SJSA1 (cell line): ENCODE measurements around the gene ARFRP1. TPM values are rescaled to one million over a fixed set of nuclear protein-coding genes. Genes with fewer than 3 reads are reported as not detected.

ENCODE experiments used
- DNase-seq, 2 experiments: peaks; one replicate each; pipeline ENCODE4 v3.0.0-alpha.2; 2015 to 2020; ENCODE audit warnings: low spot score in 2 of 2, low read depth in 1 of 2
- H3K27ac ChIP-seq: fragments of 250-450 bp; sonication (Bioruptor Pico); 2 replicates; pipeline ENCODE4 v1.5.1; 2020; ENCODE audit warnings: mild to moderate bottlenecking, moderate library complexity
- H3K27me3 ChIP-seq: fragments of 250-450 bp; sonication (Bioruptor Pico); replicated peaks from 2 replicates; pipeline ENCODE4 v1.5.1; 2020; ENCODE audit warnings: mild to moderate bottlenecking, moderate library complexity
- H3K36me3 ChIP-seq: fragments of 250-450 bp; sonication (Bioruptor Pico); 2 replicates; pipeline ENCODE4 v1.5.1; 2020; ENCODE audit warnings: mild to moderate bottlenecking
- H3K4me1 ChIP-seq: fragments of 250-450 bp; sonication (Bioruptor Pico); replicated peaks from 2 replicates; pipeline ENCODE4 v1.6.1; 2021; ENCODE audit warnings: mild to moderate bottlenecking
- H3K4me3 ChIP-seq: fragments of 250-450 bp; sonication (Bioruptor Pico); 2 replicates; pipeline ENCODE4 v1.5.1; 2020; ENCODE audit warnings: mild to moderate bottlenecking
- H3K9me3 ChIP-seq: fragments of 250-450 bp; sonication (Bioruptor Pico); replicated peaks from 2 replicates; pipeline ENCODE4 v1.5.1; 2020; ENCODE audit warnings: mild to moderate bottlenecking
- total RNA-seq: library from RNA; depleted of rRNA; stranded (reverse); fragments of >200 nt; shearing (Covaris generic); gene quantifications from 2 replicates; pipeline ENCODE4 v1.2.3, GENCODE V29; 2014

Gene ARFRP1
- total RNA-seq, 1 experiment from 2014 or later = 49.1 TPM

GRCh38 chr20:63697868-63698545 lies 9.8 kb downstream of the ARFRP1 start:
- Histone ChIP-seq H3K27me3 (no peaks in the 10 kb centered on the region), H3K4me3 (no peak overlapping the region), H3K4me1 (peaks cover 27% of the 10 kb centered on the region)

GRCh38 chr20:63697357-63697867 lies 10.4 kb downstream of the ARFRP1 start:
- Histone ChIP-seq H3K4me1 (peaks cover 27% of the 10 kb centered on the region), H3K27ac (no peak overlapping the region), H3K36me3 (peaks cover 67% of the 10 kb centered on the region), H3K4me3 (no peak overlapping the region), H3K9me3 (no peaks in the 10 kb centered on the region), H3K27me3 (no peaks in the 10 kb centered on the region)
- no peak for DNase-seq

More at GRCh38 chr20:63697868-63698545, 9.8 kb downstream of the ARFRP1 start:
- no peaks in the 10 kb centered on the region for H3K9me3 ChIP-seq
- H3K27ac ChIP-seq = no peak overlapping the region
- H3K36me3 ChIP-seq = peaks cover 67% of the 10 kb centered on the region
- no peak for DNase-seq

GRCh38 chr20:63696628-63697356 lies 11.0 kb downstream of the ARFRP1 start, which contains the start of gene TNFRSF6B:
Gene TNFRSF6B, plus strand, starts transcription at chr20:63696652. Its CDS starts 116 bp downstream, at chr20:63696768.
- H3K4me1 ChIP-seq = peaks cover 27% of the 10 kb centered on the region
- no peaks in the 10 kb centered on the region for H3K27me3 ChIP-seq
- no peak within 1 kb of the TSS for H3K27ac ChIP-seq
- H3K36me3 ChIP-seq = peaks cover 63% of the 10 kb centered on the region
- no peak for DNase-seq
- no peaks in the 10 kb centered on the region for H3K9me3 ChIP-seq
- H3K4me3 ChIP-seq = no peak within 1 kb of the TSS

DNA sequence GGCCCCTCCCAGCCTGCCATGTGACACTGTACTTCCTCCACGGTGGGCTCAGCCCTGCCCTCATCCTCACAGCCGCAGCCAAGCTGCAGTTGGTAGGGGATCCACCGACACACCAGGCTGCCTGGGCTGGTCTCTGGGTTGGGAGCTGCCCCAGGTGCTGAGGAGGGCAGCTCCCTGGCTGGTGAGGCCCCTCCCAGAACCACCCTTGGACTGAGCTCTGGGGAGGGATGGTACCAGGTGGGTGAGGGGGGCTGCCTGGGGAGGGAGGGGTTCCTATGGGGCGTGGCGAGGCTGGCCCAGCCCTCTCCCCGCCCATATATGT lies 11.5 kb downstream of the ARFRP1 start:
- Histone ChIP-seq H3K27me3 (no peaks in the 10 kb centered on the region), H3K36me3 (peaks cover 67% of the 10 kb centered on the region), H3K4me3 (no peak overlapping the region), H3K4me1 (peaks cover 27% of the 10 kb centered on the region), H3K9me3 (no peaks in the 10 kb centered on the region), H3K27ac (no peak overlapping the region)
- DNase-seq = no peak

- H3K36me3 ChIP-seq = peaks cover 68% of the 10 kb centered on the region
- peaks cover 27% of the 10 kb centered on the region for H3K4me1 ChIP-seq
- no peak overlapping the region for H3K4me3 ChIP-seq
- DNase-seq = no peak
- H3K9me3 ChIP-seq = no peaks in the 10 kb centered on the region
- H3K27ac ChIP-seq = no peak overlapping the region
- no peaks in the 10 kb centered on the region for H3K27me3 ChIP-seq
These were observed 12.1 kb downstream of the ARFRP1 start for GRCh38 chr20:63695424-63696305.

DNA sequence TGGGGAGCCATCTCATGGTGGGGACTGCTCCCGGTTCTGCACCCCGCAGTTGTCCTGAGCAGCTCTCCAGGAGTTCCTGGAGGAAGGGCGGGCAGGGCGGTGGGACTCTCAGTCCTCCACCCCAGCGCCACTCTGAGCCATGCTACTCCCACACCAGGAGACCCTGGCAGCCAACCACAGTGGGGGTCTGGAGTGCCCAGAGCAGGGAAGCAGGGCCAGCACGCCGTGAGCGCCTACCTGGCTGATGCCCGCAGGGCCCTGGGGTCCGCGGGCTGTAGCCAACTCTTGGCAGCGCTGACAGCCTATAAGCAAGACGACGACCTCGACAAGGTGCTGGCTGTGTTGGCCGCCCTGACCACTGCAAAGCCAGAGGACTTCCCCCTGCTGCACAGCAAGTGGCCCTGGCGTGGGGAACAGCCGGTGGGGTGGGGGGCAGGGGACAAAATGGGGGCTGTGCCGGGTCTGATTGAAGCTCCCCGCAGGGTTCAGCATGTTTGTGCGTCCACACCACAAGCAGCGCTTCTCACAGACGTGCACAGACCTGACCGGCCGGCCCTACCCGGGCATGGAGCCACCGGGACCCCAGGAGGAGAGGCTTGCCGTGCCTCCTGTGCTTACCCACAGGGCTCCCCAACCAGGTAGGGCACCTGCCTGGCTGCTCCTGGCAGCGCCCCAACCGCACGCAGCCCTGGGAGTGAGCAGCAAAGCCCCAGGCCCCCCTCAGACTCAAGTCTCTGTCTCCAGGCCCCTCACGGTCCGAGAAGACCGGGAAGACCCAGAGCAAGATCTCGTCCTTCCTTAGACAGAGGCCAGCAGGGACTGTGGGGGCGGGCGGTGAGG lies 13.0 kb downstream of the ARFRP1 start:
- peaks cover 24% of the 10 kb centered on the region for H3K4me1 ChIP-seq
- H3K36me3 ChIP-seq = peaks cover 63% of the 10 kb centered on the region
- no peaks in the 10 kb centered on the region for H3K27me3 ChIP-seq
- H3K27ac ChIP-seq = no peak overlapping the region
- no peaks in the 10 kb centered on the region for H3K9me3 ChIP-seq
- H3K4me3 ChIP-seq = no peak overlapping the region
- no peak for DNase-seq

DNA sequence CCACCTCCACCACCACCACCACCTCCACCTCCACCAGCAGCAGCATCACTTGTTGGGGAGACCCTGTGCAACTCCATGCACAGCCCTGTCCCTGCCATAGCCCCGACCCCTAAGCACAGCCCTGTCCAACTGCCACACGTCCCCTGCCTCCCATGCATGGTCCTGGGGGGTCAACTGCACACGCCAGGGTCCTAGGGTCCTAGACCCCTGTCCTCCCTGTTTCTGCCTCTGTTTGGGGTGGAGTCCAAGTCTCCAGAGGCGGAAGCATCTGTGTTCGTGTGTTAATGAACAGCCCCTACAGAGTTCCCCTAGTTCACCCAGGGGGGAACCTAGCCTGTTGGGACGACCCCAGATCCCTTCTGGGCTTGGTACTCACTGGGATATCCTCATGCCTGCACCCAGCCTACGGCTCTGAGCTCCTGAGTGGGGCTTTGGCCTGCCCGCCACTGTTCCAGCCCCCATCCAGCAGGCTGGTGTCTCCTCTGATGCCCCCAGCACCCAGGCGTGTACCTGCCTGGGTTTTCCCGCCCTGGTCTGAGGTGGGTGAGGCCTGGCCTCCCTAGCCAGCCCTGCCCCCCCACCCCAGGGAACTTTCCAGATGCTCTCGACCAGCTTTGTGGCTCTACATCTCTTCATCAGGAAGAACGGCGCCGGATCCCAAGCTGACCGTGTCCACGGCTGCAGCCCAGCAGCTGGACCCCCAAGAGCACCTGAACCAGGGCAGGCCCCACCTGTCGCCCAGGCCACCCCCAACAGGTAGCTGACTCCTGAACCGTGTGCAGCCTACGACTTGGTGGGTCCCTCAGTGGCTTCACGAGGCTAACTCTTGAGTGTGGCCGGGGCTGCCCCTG lies 13.8 kb downstream of the ARFRP1 start:
- no peak overlapping the region for H3K27ac ChIP-seq
- H3K4me3 ChIP-seq = no peak overlapping the region
- no peaks in the 10 kb centered on the region for H3K27me3 ChIP-seq
- H3K9me3 ChIP-seq = no peaks in the 10 kb centered on the region
- peaks cover 16% of the 10 kb centered on the region for H3K4me1 ChIP-seq
- H3K36me3 ChIP-seq = peaks cover 58% of the 10 kb centered on the region
- DNase-seq = no peak

DNA sequence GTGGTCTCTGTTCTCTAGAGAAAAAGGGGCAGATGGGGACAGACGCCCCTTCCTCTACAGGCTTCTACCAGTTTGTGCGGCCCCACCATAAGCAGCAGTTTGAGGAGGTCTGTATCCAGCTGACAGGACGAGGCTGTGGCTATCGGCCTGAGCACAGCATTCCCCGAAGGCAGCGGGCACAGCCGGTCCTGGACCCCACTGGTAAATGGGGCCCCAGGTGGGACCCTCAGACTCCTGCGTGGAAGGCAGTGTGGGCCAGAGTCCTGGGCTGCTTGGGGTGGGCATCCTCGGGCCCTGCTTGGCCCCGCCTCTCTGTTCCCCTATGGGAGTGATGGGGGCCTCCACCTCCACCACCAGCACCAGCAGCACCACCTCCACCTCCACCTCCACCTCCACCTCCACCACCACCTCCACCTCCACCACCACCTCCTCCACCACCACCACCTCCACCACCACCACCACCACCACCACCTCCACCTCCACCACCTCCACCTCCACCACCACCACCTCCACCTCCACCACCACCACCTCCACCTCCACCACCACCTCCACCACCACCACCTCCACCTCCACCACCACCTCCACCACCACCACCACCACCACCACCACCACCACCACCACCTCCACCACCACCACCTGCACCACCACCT lies 14.6 kb downstream of the ARFRP1 start:
- Histone ChIP-seq H3K9me3 (no peaks in the 10 kb centered on the region), H3K36me3 (peaks cover 56% of the 10 kb centered on the region), H3K27me3 (no peaks in the 10 kb centered on the region), H3K4me3 (no peak overlapping the region), H3K27ac (no peak overlapping the region), H3K4me1 (peaks cover 8% of the 10 kb centered on the region)
- no peak for DNase-seq

DNA sequence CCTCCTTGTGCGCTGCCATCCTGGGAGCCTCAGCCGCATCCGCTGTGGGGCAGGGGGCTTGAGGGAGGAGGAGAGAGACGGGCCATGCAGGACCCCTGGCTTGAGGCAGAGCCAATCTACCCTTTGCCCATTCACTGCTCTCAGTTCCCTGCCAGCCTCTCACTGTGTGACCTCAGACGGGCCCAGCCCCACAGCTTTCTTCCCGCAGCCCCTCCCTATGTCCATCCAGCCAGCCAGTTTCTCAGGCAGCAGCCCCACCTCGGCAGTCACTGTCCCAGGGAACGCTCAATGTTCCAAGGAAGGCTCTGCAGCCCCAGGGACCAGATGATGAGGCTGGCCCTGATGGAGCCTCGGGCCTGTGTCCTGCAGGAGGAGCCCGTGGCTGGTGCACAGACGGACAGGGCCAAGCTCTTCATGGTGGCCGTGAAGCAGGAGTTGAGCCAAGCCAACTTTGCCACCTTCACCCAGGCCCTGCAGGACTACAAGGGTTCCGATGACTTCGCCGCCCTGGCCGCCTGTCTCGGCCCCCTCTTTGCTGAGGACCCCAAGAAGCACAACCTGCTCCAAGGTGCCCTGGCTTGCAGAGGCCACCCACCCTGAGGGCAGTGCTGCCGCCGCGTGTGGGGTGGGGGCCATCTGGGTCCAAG lies 15.2 kb downstream of the ARFRP1 start:
- Histone ChIP-seq H3K27me3 (no peaks in the 10 kb centered on the region), H3K4me1 (peaks cover 3% of the 10 kb centered on the region; the same call in 1 of the 2 replicates), H3K27ac (no peak overlapping the region), H3K36me3 (peaks cover 50% of the 10 kb centered on the region), H3K4me3 (no peak overlapping the region), H3K9me3 (no peaks in the 10 kb centered on the region)
- no peak for DNase-seq

DNA sequence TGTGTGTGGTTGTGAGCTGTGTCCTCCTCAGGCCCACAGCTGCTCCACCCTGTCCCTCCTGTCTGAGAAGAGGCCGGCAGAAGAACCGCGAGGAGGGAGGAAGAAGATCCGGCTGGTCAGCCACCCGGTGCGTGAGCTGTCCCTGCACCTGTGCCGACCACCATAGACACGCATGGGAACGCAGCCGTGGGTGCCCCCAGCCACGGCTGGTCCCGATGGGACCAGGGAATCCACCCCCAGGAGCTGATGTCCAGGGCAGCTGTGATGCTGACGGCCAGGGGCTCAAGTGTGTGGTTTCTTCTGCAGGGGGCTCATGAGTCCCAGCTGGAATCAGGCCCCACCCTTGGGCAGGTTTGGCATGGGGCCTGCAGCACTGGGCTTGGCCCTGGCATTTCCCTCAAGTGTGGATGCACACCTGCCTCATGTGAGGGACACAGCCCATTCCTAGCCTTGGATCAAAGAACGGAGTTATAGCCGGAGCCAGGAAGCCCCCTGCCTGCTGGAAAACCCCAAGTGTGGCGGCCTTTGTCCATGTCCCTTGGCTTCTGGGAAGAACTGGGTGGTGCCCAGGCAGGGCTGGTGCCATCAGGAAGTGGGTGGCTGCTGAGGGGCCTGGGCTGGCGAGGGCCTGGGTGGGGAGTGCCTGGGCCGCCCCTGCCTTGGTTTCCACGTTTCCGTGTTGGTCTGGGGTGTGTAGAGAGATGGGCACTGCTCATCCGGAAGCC lies 15.9 kb downstream of the ARFRP1 start:
- no peaks in the 10 kb centered on the region for H3K4me1 ChIP-seq
- no peak overlapping the region for H3K27ac ChIP-seq
- H3K27me3 ChIP-seq = no peaks in the 10 kb centered on the region
- DNase-seq = no peak
- peaks cover 46% of the 10 kb centered on the region for H3K36me3 ChIP-seq
- H3K9me3 ChIP-seq = no peaks in the 10 kb centered on the region
- no peak overlapping the region for H3K4me3 ChIP-seq
